HFFc6 (cell line): ENCODE measurements around the gene UNC13D. TPM values are rescaled to one million over a fixed set of nuclear protein-coding genes. Genes with fewer than 3 reads are reported as not detected.
"Not testable (repeated sequence)": the region's sequence is repeated elsewhere in the genome, so short reads cannot be mapped to it uniquely, and the experiment has no call there.

Experiments used
- DNase-seq: peaks from one replicate; pipeline ENCODE4 v3.0.0-alpha.2; 2018
- H3K27ac Mint-ChIP-seq: 2 replicates; pipeline ENCODE4 v1.8.0; 2020; ENCODE audit warnings: mild to moderate bottlenecking, mixed read lengths
- H3K27me3 Mint-ChIP-seq: 2 replicates; pipeline ENCODE4 v1.8.0; 2021; ENCODE audit warnings: mild to moderate bottlenecking, moderate library complexity, mixed read lengths; ENCODE audit not compliant: insufficient read depth
- H3K36me3 Mint-ChIP-seq: 2 replicates; pipeline ENCODE4 v1.8.0; 2021; ENCODE audit warnings: low read depth, mixed read lengths
- H3K4me1 Mint-ChIP-seq: 2 replicates; pipeline ENCODE4 v1.8.0; 2020; ENCODE audit warnings: low read depth, mixed read lengths
- H3K4me3 Mint-ChIP-seq: 2 replicates; pipeline ENCODE4 v1.8.0; 2020; ENCODE audit warnings: mild to moderate bottlenecking, moderate library complexity, mixed read lengths
- H3K9me3 Mint-ChIP-seq: 2 replicates; pipeline ENCODE4 v1.8.0; 2020; ENCODE audit warnings: mild to moderate bottlenecking, mixed read lengths
- microRNA-seq: library from miRNA; unstranded; fragments of <30 nt; microRNA quantifications from one replicate; pipeline ENCODE4, GENCODE V29; 2019
- total RNA-seq, 6 experiments: library from RNA; stranded (reverse); fragmentation: NEBNext Ultra II Directional; extraction: Animal tissue kit (Norgen Biotek cat#: 25700); gene quantifications; 2 replicates in 1 of 6; 3 replicates in 5 of 6; pipeline ENCODE4 v1.2.3, GENCODE V29; 2021
- TF ChIP-seq, protein P1 (sequence below): fragments of 200-600 bp; sonication (generic); IDR thresholded peaks from 2 replicates; pipeline ENCODE4 v1.5.0; 2021; ENCODE audit warnings: antibody characterized with exemption, mild to moderate bottlenecking

The UNC13D gene
- total RNA-seq, 6 experiments from 2014 or later = 0.17 to 0.78 (median 0.24) TPM

DNA sequence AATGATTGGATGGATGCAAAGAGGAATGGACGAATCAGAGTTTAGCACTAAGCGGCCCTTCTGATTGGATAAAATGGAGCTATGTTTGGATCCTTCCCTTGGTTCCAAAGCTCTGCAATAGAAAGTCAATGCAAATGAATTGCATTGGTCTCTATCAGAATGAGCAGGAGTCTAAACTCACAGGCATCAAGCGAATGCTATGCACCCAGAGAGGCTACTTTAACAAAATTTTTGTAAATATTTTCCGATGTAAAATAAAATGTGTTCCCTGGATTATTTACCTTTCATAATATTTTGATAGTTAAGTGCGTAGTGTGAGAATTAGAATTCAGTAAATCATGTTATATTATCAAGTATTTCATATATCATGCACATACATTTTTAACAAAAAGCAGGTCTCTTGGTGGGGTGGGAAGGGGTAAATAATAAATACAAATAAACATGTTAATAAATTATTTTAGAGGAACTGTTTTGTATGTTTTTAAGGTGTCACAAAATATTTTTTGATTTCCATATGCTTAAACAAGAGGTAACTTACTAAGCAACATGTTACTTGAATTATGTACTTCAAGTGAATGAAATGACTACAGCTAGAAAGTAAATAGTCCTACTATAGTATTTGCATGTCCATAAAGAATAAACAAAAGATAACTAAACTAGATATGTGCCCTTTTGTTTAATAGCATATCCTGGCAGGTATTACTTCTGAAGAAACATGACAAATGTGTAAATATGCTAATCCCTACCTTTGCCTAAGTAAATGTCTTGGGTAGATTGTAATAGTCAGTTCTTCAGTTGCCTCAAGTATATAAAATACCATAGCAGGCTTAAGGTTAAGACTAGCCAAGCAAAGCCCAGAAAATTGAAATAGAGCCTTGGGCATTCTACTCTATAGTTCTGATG, 64.0 kb downstream of the UNC13D start:
- peaks cover 31% of the 10 kb centered on the region for H3K27me3 Mint-ChIP-seq
- H3K4me3 Mint-ChIP-seq = peak overlapping the region; percentile 96
- H3K4me1 Mint-ChIP-seq = peaks cover 49% of the 10 kb centered on the region
- H3K27ac Mint-ChIP-seq = peak overlapping the region; percentile 97
- H3K36me3 Mint-ChIP-seq = peaks cover 35% of the 10 kb centered on the region
- H3K9me3 Mint-ChIP-seq = peaks cover 14% of the 10 kb centered on the region
- TF ChIP-seq, protein P1, sequence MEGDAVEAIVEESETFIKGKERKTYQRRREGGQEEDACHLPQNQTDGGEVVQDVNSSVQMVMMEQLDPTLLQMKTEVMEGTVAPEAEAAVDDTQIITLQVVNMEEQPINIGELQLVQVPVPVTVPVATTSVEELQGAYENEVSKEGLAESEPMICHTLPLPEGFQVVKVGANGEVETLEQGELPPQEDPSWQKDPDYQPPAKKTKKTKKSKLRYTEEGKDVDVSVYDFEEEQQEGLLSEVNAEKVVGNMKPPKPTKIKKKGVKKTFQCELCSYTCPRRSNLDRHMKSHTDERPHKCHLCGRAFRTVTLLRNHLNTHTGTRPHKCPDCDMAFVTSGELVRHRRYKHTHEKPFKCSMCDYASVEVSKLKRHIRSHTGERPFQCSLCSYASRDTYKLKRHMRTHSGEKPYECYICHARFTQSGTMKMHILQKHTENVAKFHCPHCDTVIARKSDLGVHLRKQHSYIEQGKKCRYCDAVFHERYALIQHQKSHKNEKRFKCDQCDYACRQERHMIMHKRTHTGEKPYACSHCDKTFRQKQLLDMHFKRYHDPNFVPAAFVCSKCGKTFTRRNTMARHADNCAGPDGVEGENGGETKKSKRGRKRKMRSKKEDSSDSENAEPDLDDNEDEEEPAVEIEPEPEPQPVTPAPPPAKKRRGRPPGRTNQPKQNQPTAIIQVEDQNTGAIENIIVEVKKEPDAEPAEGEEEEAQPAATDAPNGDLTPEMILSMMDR = no peak
- no peak for DNase-seq

DNA sequence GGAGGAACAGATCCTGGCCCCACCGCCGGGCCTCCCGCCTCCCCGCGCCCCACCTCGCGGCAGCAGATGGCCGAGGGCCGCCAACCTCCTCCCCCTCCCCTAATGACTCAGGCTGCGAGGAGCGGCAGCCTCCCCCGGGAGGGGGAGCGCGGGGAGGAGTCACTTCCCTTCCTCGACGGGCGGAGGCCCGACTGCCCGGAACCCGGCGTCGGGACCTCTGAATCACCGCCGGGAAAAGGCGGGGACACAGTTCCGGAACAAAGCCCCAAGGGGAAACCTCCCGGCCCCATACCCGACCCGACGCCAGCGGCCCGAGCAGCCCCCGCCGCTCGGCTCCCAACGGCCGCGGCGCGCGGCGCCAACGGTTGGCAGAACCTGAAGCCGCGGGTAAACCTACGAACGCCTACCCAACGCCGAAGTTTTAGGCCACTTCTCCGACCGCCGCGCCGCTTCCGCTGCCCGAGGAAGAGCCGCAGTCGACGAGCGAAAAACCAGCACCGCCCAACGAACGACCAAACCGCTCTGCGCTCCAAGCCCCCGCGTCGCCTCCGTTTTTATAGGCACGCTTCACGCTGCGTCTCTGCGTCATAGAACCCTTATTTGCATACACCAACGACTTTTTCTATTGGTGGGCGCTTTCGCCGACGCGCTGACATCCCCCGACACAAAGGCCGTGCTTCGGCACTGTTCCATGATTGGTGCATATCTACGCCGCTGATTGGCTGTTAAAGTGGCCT, 64.8 kb downstream of the UNC13D start:
- Mint-ChIP-seq H3K9me3 (peaks cover 12% of the 10 kb centered on the region), H3K27me3 (peaks cover 39% of the 10 kb centered on the region), H3K4me1 (peaks cover 47% of the 10 kb centered on the region), H3K36me3 (peaks cover 32% of the 10 kb centered on the region), H3K27ac (peak overlapping the region; percentile 97), H3K4me3 (peak overlapping the region; percentile 96)
- TF ChIP-seq, protein P1 = peak; percentile 58
- peak; percentile 100 for DNase-seq

DNA sequence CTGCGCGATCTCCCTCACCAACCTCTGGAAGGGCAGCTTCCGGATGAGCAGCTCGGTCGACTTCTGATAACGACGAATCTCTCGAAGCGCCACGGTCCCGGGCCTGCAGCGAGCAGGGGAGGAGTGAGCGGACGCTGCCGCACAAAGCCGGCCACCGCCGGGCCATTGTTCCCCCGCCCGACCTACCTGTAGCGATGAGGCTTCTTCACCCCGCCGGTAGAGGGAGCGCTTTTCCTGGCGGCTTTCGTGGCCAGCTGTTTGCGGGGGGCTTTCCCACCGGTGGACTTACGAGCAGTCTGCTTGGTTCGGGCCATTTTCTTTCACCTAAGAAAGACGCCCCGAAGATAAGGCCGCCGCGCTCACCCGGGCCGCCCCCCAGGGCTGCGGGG, 65.3 kb downstream of the UNC13D start:
- peaks cover 45% of the 10 kb centered on the region for H3K27me3 Mint-ChIP-seq
- H3K4me1 Mint-ChIP-seq = peaks cover 42% of the 10 kb centered on the region
- peaks cover 32% of the 10 kb centered on the region for H3K36me3 Mint-ChIP-seq
- TF ChIP-seq, protein P1 = peak; percentile 84
- peak overlapping the region; percentile 96 for H3K4me3 Mint-ChIP-seq
- H3K9me3 Mint-ChIP-seq = peaks cover 14% of the 10 kb centered on the region
- no peak for DNase-seq
- peak overlapping the region; percentile 97 for H3K27ac Mint-ChIP-seq

DNA sequence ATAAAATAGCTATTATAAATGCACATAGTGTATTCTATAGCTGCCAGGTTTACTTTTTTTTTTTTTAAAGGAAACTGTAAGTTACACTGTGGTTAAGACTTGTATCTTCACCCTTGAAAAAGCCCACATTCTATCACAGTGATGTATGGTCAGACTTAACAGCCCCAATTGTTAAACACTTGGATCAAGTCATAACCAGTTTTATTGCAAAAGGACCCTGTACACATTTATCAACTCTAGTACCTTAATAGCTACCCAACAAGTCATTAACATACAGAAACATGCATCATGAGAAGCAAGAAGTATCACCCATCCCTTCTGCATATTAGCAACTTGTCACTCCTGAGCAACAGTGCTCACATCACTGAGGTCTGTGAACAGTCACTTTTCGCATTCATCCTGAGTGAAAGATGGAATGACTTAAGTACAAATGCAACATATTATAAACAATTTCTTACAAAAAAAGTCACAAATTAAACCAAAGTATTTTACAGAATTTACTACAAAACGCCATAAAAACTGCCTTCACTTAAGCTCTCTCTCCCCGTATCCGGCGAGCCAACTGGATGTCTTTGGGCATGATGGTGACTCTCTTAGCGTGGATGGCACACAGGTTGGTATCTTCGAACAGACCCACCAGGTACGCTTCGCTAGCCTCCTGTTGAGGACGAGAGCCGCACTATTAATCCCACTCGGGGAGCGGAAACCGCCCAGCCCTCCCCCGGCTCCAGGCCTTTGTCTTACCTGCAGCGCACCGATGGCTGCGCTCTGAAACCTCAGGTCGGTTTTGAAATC, 65.9 kb downstream of the UNC13D start:
- not testable (repeated sequence) for DNase-seq
- H3K36me3 Mint-ChIP-seq = peaks cover 32% of the 10 kb centered on the region
- peak overlapping the region; percentile 97 for H3K27ac Mint-ChIP-seq
- H3K27me3 Mint-ChIP-seq = peaks cover 51% of the 10 kb centered on the region
- peaks cover 36% of the 10 kb centered on the region for H3K4me1 Mint-ChIP-seq
- peaks cover 19% of the 10 kb centered on the region for H3K9me3 Mint-ChIP-seq
- peak overlapping the region; percentile 96 for H3K4me3 Mint-ChIP-seq

DNA sequence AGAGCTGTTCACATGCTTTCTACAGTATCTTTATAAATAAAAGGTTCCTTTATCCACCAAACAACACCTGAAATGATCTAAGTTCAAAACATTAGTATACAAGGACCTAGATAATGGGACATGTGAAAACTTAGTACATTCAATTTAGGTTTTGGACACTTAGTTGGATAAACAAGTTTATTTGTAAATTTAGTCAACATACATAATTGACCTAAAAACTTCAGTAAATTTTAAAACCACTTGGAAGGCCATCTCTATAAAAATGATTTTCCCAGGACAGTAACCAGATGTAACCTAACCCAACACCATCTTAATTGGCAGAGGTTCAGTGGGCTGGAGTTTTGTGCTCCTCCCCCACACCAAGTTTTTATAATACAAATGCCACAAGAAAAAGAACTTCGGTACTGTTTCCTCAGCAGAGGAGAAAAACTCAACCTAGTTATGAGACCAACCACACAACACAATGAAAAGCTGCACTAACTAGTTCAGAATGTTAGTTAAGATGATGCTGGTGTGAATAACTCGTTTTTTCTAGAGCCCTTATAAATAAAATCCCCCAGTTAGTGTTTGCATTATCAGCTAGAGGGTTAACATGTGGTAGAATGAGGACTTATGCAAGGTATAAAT, 66.8 kb downstream of the UNC13D start:
- Mint-ChIP-seq H3K27ac (peak overlapping the region; percentile 97), H3K4me1 (peaks cover 30% of the 10 kb centered on the region), H3K9me3 (peaks cover 22% of the 10 kb centered on the region), H3K4me3 (peak overlapping the region; percentile 96), H3K27me3 (peaks cover 59% of the 10 kb centered on the region), H3K36me3 (peaks cover 32% of the 10 kb centered on the region)
- TF ChIP-seq, protein P1 = no peak
- DNase-seq = no peak

Small RNA genes within 50 kb of the gene (microRNA-seq; reads per million reads assigned to microRNA genes)
- 3.1 reads per million for gene MIR4738

Other genes starting within 250 kb of the UNC13D start
- gene SMIM5, start 211.0 kb downstream of the UNC13D start, total RNA-seq = under 1 TPM in 1 of 6 experiments, not detected in 5; 0.09 TPM
- 10 to 100 TPM; 18.7 to 22.6 (median 21.2) TPM for gene RECQL5, start 177.2 kb downstream of the UNC13D start, total RNA-seq
- gene SAP30BP, start 177.1 kb downstream of the UNC13D start, total RNA-seq = 10 to 100 TPM; 68.4 to 81.5 (median 71.4) TPM
- 1 to 10 TPM in 1 of 6 experiments, under 1 TPM in 4, not detected in 1; 0.28 to 1.0 (median 0.76) TPM for gene ITGB4, start 122.9 kb downstream of the UNC13D start, total RNA-seq
- 10 to 100 TPM; 33.8 to 43.2 (median 37.7) TPM for gene GALK1, start 79.2 kb downstream of the UNC13D start, total RNA-seq
- gene UNK, start 59.6 kb downstream of the UNC13D start, total RNA-seq = 10 to 100 TPM; 12.7 to 18.6 (median 16.2) TPM
- 10 to 100 TPM; 51.4 to 65.5 (median 59.3) TPM for gene WBP2, start 10.9 kb upstream of the UNC13D start, total RNA-seq
- 1 to 10 TPM; 1.0 to 2.3 (median 1.5) TPM for gene TRIM47, start 34.2 kb upstream of the UNC13D start, total RNA-seq
- 10 to 100 TPM; 10.3 to 12.6 (median 11.0) TPM for gene TRIM65, start 52.5 kb upstream of the UNC13D start, total RNA-seq
- 10 to 100 TPM; 64.9 to 89.8 (median 70.3) TPM for gene MRPL38, start 60.5 kb upstream of the UNC13D start, total RNA-seq
- gene FBF1, start 96.6 kb upstream of the UNC13D start, total RNA-seq = 10 to 100 TPM in 1 of 6 experiments, 1 to 10 TPM in 5; 5.6 to 10.1 (median 6.3) TPM
- 10 to 100 TPM; 40.4 to 47.2 (median 44.5) TPM for gene ACOX1, start 134.8 kb upstream of the UNC13D start, total RNA-seq
- gene TEN1, start 134.8 kb upstream of the UNC13D start, total RNA-seq = 10 to 100 TPM; 13.3 to 15.4 (median 13.8) TPM
- 1 to 10 TPM; 1.9 to 2.9 (median 2.1) TPM for gene CDK3, start 156.5 kb upstream of the UNC13D start, total RNA-seq
- gene EVPL, start 182.9 kb upstream of the UNC13D start, total RNA-seq = not detected
- 100 to 1,000 TPM in 3 of 6 experiments, 10 to 100 TPM in 3; 95.3 to 104 (median 100.0) TPM for gene SRP68, start 228.1 kb upstream of the UNC13D start, total RNA-seq
- gene GALR2, start 230.4 kb upstream of the UNC13D start, total RNA-seq = under 1 TPM in 5 of 6 experiments, not detected in 1; 0.14 to 0.33 (median 0.15) TPM
- under 1 TPM in 2 of 6 experiments, not detected in 4; 0.23 to 0.26 TPM for gene ZACN, start 234.8 kb upstream of the UNC13D start, total RNA-seq